Peyer's patch (tissue), 4 donors: ENCODE data around the gene SMAD3. TPM values are rescaled to one million over a fixed set of nuclear protein-coding genes. Genes with fewer than 3 reads are reported as not detected.

ENCODE experiments used
- DNase-seq, 3 donors: peaks; one replicate each; pipeline ENCODE4 v3.0.0-alpha.2; 2017 to 2019
- H3K27ac ChIP-seq, 4 donors: fragments of 200-600 bp; sonication (generic); one replicate each; pipeline ENCODE4 v1.5.1; 2016 to 2019
- H3K27me3 ChIP-seq, 2 donors: fragments of 200-600 bp; sonication (generic); one replicate each; pipeline ENCODE4 v1.5.1; 2019
- H3K36me3 ChIP-seq, 3 donors: fragments of 200-600 bp; sonication (generic); one replicate each; pipeline ENCODE4 v1.5.1; 2016 to 2019
- H3K4me1 ChIP-seq, 4 donors: fragments of 200-600 bp; sonication (generic); one replicate each; pipeline ENCODE4 v1.5.1; 2016 to 2019
- H3K4me3 ChIP-seq, 4 donors: fragments of 200-600 bp; sonication (generic); 1 replicate in 3 of 4; 2 replicates in 1 of 4; pipeline ENCODE4 v1.5.1; 2016 to 2019; ENCODE audit warnings: mild to moderate bottlenecking in 1 of 4
- H3K9me3 ChIP-seq, 4 donors: fragments of 200-600 bp; sonication (generic); one replicate each; pipeline ENCODE4 v1.5.1; 2016 to 2019; ENCODE audit warnings: mild to moderate bottlenecking in 1 of 4
- POLR2A ChIP-seq, 2 donors: fragments of 450-650 bp; IDR thresholded peaks; one replicate each; pipeline ENCODE4 v1.5.1; 2017; ENCODE audit warnings: antibody characterized with exemption in 2 of 2, mild to moderate bottlenecking in 2 of 2, moderate library complexity in 2 of 2
- total RNA-seq, 4 donors: library from RNA; depleted of rRNA; stranded (reverse); fragments of >200 nt; gene quantifications; one replicate each; pipeline ENCODE4 v1.1.0, GENCODE V29; 2016
- TF ChIP-seq, protein P1 (sequence below), 6 experiments: fragments of 450-650 bp in 4 of 6; fragments of 200-600 bp in 2 of 6; sonication (generic) in 1 of 6; IDR thresholded peaks; one replicate each; pipeline ENCODE4 v1.5.1; 2017 to 2019; ENCODE audit warnings: antibody characterized with exemption in 6 of 6, mild to moderate bottlenecking in 3 of 6, moderate library complexity in 1 of 6

Gene SMAD3
- total RNA-seq, 4 donors from 2014 or later, result 43.7 to 80.0 (median 60.2) TPM

DNA sequence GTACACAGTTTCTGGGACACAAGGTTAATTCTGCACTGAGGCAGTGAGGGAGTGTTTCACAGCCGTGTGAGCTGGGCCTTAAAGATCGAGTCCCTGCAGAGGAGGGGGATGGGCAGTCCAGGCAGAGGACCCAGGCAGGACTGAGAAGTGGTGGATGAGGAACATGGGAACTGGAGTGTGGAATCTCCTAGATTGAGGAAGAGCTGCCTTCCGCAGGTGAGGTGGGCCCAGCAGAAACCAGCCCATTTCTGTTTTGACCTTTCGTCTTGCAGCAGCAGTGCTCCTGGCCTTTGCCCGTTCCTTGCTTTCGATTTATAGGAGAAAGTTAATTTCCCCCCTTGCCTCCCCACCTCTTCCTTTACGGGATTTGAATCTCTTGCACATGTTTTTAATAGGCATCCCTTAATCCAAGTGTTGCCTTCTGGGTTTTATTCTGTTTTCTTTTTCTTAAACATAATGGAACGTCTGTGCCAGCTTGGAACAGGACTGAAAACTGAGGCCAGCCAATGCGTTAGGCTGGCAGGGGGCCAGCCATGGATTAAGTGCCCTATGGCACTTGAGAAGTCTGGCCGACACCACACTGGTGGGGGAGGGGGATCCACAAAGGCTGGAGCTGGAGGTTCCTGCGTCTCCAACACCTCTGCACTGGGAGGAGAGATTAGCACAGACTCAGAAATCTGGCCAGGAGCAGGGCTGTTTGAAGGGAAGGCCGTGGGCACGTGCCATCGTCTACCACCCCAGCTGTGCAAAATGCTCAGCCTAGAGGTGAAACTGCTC lies 111.0 kb downstream of the SMAD3 start:
- peak in 1 of 2 donors; percentile 23 for TF ChIP-seq POLR2A (IDR thresholded peaks at IDR 0.05)
- TF ChIP-seq, protein P1, sequence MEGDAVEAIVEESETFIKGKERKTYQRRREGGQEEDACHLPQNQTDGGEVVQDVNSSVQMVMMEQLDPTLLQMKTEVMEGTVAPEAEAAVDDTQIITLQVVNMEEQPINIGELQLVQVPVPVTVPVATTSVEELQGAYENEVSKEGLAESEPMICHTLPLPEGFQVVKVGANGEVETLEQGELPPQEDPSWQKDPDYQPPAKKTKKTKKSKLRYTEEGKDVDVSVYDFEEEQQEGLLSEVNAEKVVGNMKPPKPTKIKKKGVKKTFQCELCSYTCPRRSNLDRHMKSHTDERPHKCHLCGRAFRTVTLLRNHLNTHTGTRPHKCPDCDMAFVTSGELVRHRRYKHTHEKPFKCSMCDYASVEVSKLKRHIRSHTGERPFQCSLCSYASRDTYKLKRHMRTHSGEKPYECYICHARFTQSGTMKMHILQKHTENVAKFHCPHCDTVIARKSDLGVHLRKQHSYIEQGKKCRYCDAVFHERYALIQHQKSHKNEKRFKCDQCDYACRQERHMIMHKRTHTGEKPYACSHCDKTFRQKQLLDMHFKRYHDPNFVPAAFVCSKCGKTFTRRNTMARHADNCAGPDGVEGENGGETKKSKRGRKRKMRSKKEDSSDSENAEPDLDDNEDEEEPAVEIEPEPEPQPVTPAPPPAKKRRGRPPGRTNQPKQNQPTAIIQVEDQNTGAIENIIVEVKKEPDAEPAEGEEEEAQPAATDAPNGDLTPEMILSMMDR (IDR thresholded peaks at IDR 0.05), result no peak
- Histone ChIP-seq H3K9me3 (no peaks in the 10 kb centered on the region), H3K27me3 (no peaks in the 10 kb centered on the region), H3K4me1 (peaks cover 0 to 39% (median 10%) of the 10 kb centered on the region in 4 donors), H3K36me3 (peaks cover 0 to 55% (median 0%) of the 10 kb centered on the region in 3 donors), H3K27ac (peak overlapping the region; percentile 47 to 82 (median 70)), H3K4me3 (peak overlapping the region in 1 of 4 donors; percentile 5)
- peak in 2 of 3 donors; percentile 81 for DNase-seq

- Histone ChIP-seq H3K4me1 (peaks cover 0 to 39% (median 10%) of the 10 kb centered on the region in 4 donors), H3K4me3 (no peak overlapping the region), H3K9me3 (no peaks in the 10 kb centered on the region), H3K27ac (peak overlapping the region in 1 of 4 donors; percentile 53), H3K36me3 (peaks cover 0 to 52% (median 0%) of the 10 kb centered on the region in 3 donors), H3K27me3 (no peaks in the 10 kb centered on the region)
- DNase-seq, result peak in 1 of 3 donors; percentile 27
- no peak for TF ChIP-seq POLR2A (IDR thresholded peaks at IDR 0.05)
- TF ChIP-seq, protein P1 (IDR thresholded peaks at IDR 0.05), result no peak
Measured at GRCh38 chr15:67177752-67178151, 112.3 kb downstream of the SMAD3 start.

- no peaks in the 10 kb centered on the region for H3K27me3 ChIP-seq
- H3K4me1 ChIP-seq, result peaks cover 0 to 39% (median 10%) of the 10 kb centered on the region in 4 donors
- TF ChIP-seq, protein P1 (IDR thresholded peaks at IDR 0.05), result no peak
- no peak for TF ChIP-seq POLR2A (IDR thresholded peaks at IDR 0.05)
- H3K9me3 ChIP-seq, result no peaks in the 10 kb centered on the region
- H3K4me3 ChIP-seq, result no peak overlapping the region
- peak in 1 of 3 donors; percentile 39 for DNase-seq
- H3K27ac ChIP-seq, result peak overlapping the region in 1 of 4 donors; percentile 53
- peaks cover 0 to 57% (median 0%) of the 10 kb centered on the region in 3 donors for H3K36me3 ChIP-seq
Measured at GRCh38 chr15:67178569-67179210, 113.3 kb downstream of the SMAD3 start.

GRCh38 chr15:67179411-67179995 lies 114.1 kb downstream of the SMAD3 start:
- peaks cover 0 to 53% (median 0%) of the 10 kb centered on the region in 3 donors for H3K36me3 ChIP-seq
- TF ChIP-seq, protein P1 (IDR thresholded peaks at IDR 0.05), result no peak
- no peak for TF ChIP-seq POLR2A (IDR thresholded peaks at IDR 0.05)
- peaks cover 0 to 37% (median 10%) of the 10 kb centered on the region in 4 donors for H3K4me1 ChIP-seq
- H3K9me3 ChIP-seq, result no peaks in the 10 kb centered on the region
- DNase-seq, result no peak
- no peaks in the 10 kb centered on the region for H3K27me3 ChIP-seq
- H3K27ac ChIP-seq, result no peak overlapping the region
- no peak overlapping the region for H3K4me3 ChIP-seq

DNA sequence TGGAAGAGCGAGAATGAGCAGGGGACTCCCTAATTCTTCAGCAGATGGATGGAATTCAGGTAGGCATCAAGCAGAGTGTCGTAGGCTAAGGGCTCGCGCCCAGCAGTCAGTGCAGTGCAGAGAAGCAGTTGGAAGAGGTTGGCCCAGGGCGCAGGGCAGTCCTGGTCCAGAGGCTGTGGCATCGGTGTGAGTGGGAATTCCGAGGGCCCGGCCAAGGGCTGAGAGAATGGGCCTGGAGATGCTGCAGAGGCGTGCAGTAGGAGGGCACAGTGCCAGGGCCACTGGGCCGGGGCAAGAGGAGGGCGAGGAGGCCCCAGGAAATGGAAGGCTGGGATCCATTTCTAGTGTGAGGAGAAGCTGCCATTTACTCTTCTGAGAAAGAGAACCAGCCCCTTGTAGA lies 114.6 kb downstream of the SMAD3 start:
- H3K4me1 ChIP-seq, result peaks cover 0 to 32% (median 8%) of the 10 kb centered on the region in 4 donors
- no peak overlapping the region for H3K27ac ChIP-seq
- peak in 2 of 3 donors; percentile 9 to 44 for DNase-seq
- H3K4me3 ChIP-seq, result no peak overlapping the region
- peaks cover 0 to 58% (median 0%) of the 10 kb centered on the region in 3 donors for H3K36me3 ChIP-seq
- H3K27me3 ChIP-seq, result no peaks in the 10 kb centered on the region
- no peak for TF ChIP-seq POLR2A (IDR thresholded peaks at IDR 0.05)
- TF ChIP-seq, protein P1 (IDR thresholded peaks at IDR 0.05), result no peak
- H3K9me3 ChIP-seq, result no peaks in the 10 kb centered on the region
